ENCODE measurements around the gene COA3.

GRCh38 chr17:42832213-42832933 is 33.9 kb upstream of the COA3 start:
- TF ChIP-seq, protein P1, sequence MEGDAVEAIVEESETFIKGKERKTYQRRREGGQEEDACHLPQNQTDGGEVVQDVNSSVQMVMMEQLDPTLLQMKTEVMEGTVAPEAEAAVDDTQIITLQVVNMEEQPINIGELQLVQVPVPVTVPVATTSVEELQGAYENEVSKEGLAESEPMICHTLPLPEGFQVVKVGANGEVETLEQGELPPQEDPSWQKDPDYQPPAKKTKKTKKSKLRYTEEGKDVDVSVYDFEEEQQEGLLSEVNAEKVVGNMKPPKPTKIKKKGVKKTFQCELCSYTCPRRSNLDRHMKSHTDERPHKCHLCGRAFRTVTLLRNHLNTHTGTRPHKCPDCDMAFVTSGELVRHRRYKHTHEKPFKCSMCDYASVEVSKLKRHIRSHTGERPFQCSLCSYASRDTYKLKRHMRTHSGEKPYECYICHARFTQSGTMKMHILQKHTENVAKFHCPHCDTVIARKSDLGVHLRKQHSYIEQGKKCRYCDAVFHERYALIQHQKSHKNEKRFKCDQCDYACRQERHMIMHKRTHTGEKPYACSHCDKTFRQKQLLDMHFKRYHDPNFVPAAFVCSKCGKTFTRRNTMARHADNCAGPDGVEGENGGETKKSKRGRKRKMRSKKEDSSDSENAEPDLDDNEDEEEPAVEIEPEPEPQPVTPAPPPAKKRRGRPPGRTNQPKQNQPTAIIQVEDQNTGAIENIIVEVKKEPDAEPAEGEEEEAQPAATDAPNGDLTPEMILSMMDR (IDR thresholded peaks at IDR 0.05), result no peak
- no peak for TF ChIP-seq POLR2A (IDR thresholded peaks at IDR 0.05)
